ENCODE measurements around the gene BICDL1. TPM values are rescaled to one million over a fixed set of nuclear protein-coding genes. Genes with fewer than 3 reads are reported as not detected.

BICDL1 gene
- total RNA-seq, 1 experiment from 2014 or later = 22.2 TPM

- POLR2A ChIA-PET = no interaction called here
- H3K27me3 ChIP-seq (ENCODE audit: control insufficient read depth, insufficient read depth, low read length) = no peaks in the 10 kb centered on the region
- no peaks in the 10 kb centered on the region for H3K9me3 ChIP-seq (ENCODE audit: control insufficient read depth, insufficient read depth, low read depth, low read length)
- no peaks in the 10 kb centered on the region for H3K36me3 ChIP-seq (ENCODE audit: control insufficient read depth, insufficient read depth, low read length)
- no TSS peak for BruUV-seq (replicated peaks)
- intact Hi-C loops (cut with micrococcal nuclease; ENCODE audit: unreplicated experiment) (no loop called here), in situ Hi-C loops (cut with HindIII; ENCODE audit: low pct_unique_long_range_greater_than_20kb, low sequenced_read_pairs) (no loop called here)
- TF ChIP-seq TCF7L2 (IDR thresholded peaks at IDR 0.05; ENCODE audit: low read depth, low read length) = no peak
- H3K4me3 ChIP-seq (ENCODE audit: low read depth in 2 of 2, low read length in 2 of 2) = no peak overlapping the region
- no peak overlapping the region for H3K27ac ChIP-seq (ENCODE audit: low read length)
- DNase-seq (ENCODE audit: low read depth, low spot score) = no peak
- CTCF ChIA-PET = interaction anchor here (0.6 kb wide), 1 partner anchor 64 kb away, joined by 3 read pairs; no protein-coding TSS in a partner anchor
- H3K4me1 ChIP-seq (ENCODE audit: control insufficient read depth, insufficient read depth, low read length) = no peaks in the 10 kb centered on the region
- ATAC-seq = no peak
Observed at GRCh38 chr12:120075034-120075616, 86.1 kb downstream of the BICDL1 start.

DNA sequence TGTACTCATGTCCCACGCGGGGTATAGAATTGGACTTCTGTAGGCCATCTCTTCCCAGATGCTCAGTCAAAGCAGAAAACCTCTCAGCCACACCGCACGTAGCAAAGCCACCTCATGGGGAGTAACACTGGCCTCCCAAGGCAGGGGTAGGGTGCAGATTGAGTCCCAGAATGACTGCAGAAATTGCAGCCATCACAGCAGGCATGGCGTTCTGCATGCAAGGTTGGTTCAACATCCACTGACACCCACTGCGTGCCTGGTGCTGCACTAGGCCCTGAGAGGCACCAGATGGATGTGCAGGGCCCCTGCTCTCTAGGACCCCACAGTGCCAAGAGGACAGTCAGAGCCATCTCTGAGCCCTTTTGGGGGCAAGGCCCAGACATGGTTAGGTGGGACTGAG lies 87.6 kb downstream of the BICDL1 start:
- ATAC-seq = no peak
- H3K36me3 ChIP-seq (ENCODE audit: control insufficient read depth, insufficient read depth, low read length) = no peaks in the 10 kb centered on the region
- ChIA-PET POLR2A (no interaction called here), CTCF (no interaction called here)
- no peaks in the 10 kb centered on the region for H3K9me3 ChIP-seq (ENCODE audit: control insufficient read depth, insufficient read depth, low read depth, low read length)
- BruUV-seq (replicated peaks) = no TSS peak
- no peaks in the 10 kb centered on the region for H3K27me3 ChIP-seq (ENCODE audit: control insufficient read depth, insufficient read depth, low read length)
- no peak overlapping the region for H3K4me3 ChIP-seq (ENCODE audit: low read depth in 2 of 2, low read length in 2 of 2)
- TF ChIP-seq POLR2AphosphoS5 (IDR thresholded peaks at IDR 0.05; ENCODE audit: low read depth, low read length) (no peak), TCF7L2 (IDR thresholded peaks at IDR 0.05; ENCODE audit: low read depth, low read length) (no peak)
- TF ChIP-seq, protein P1, sequence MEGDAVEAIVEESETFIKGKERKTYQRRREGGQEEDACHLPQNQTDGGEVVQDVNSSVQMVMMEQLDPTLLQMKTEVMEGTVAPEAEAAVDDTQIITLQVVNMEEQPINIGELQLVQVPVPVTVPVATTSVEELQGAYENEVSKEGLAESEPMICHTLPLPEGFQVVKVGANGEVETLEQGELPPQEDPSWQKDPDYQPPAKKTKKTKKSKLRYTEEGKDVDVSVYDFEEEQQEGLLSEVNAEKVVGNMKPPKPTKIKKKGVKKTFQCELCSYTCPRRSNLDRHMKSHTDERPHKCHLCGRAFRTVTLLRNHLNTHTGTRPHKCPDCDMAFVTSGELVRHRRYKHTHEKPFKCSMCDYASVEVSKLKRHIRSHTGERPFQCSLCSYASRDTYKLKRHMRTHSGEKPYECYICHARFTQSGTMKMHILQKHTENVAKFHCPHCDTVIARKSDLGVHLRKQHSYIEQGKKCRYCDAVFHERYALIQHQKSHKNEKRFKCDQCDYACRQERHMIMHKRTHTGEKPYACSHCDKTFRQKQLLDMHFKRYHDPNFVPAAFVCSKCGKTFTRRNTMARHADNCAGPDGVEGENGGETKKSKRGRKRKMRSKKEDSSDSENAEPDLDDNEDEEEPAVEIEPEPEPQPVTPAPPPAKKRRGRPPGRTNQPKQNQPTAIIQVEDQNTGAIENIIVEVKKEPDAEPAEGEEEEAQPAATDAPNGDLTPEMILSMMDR (IDR thresholded peaks at IDR 0.05) = no peak
- no peaks in the 10 kb centered on the region for H3K4me1 ChIP-seq (ENCODE audit: control insufficient read depth, insufficient read depth, low read length)
- no peak for DNase-seq (ENCODE audit: low read depth, low spot score)
- in situ Hi-C loops (cut with HindIII; ENCODE audit: low pct_unique_long_range_greater_than_20kb, low sequenced_read_pairs) = no loop called here
- intact Hi-C loops (cut with micrococcal nuclease; ENCODE audit: unreplicated experiment) = no loop called here
- H3K27ac ChIP-seq (ENCODE audit: low read length) = no peak overlapping the region

GRCh38 chr12:120077260-120077659 lies 88.2 kb downstream of the BICDL1 start:
- DNase-seq (ENCODE audit: low read depth, low spot score) = no peak
- in situ Hi-C loops (cut with HindIII; ENCODE audit: low pct_unique_long_range_greater_than_20kb, low sequenced_read_pairs) = no loop called here
- Histone ChIP-seq H3K27me3 (ENCODE audit: control insufficient read depth, insufficient read depth, low read length) (no peaks in the 10 kb centered on the region), H3K4me3 (ENCODE audit: low read depth in 2 of 2, low read length in 2 of 2) (no peak overlapping the region), H3K4me1 (ENCODE audit: control insufficient read depth, insufficient read depth, low read length) (no peaks in the 10 kb centered on the region), H3K27ac (ENCODE audit: low read length) (no peak overlapping the region), H3K9me3 (ENCODE audit: control insufficient read depth, insufficient read depth, low read depth, low read length) (no peaks in the 10 kb centered on the region), H3K36me3 (ENCODE audit: control insufficient read depth, insufficient read depth, low read length) (no peaks in the 10 kb centered on the region)
- no TSS peak for BruUV-seq (replicated peaks)
- POLR2A ChIA-PET = no interaction called here
- no peak for TF ChIP-seq TCF7L2 (IDR thresholded peaks at IDR 0.05; ENCODE audit: low read depth, low read length)
- no peak for TF ChIP-seq POLR2AphosphoS5 (IDR thresholded peaks at IDR 0.05; ENCODE audit: low read depth, low read length)
- TF ChIP-seq, protein P1 (IDR thresholded peaks at IDR 0.05) = no peak
- TF ChIP-seq SIN3A (IDR thresholded peaks at IDR 0.05; ENCODE audit: borderline replicate concordance, insufficient read depth, low read depth, low read length) = no peak
- TF ChIP-seq, protein P2, sequence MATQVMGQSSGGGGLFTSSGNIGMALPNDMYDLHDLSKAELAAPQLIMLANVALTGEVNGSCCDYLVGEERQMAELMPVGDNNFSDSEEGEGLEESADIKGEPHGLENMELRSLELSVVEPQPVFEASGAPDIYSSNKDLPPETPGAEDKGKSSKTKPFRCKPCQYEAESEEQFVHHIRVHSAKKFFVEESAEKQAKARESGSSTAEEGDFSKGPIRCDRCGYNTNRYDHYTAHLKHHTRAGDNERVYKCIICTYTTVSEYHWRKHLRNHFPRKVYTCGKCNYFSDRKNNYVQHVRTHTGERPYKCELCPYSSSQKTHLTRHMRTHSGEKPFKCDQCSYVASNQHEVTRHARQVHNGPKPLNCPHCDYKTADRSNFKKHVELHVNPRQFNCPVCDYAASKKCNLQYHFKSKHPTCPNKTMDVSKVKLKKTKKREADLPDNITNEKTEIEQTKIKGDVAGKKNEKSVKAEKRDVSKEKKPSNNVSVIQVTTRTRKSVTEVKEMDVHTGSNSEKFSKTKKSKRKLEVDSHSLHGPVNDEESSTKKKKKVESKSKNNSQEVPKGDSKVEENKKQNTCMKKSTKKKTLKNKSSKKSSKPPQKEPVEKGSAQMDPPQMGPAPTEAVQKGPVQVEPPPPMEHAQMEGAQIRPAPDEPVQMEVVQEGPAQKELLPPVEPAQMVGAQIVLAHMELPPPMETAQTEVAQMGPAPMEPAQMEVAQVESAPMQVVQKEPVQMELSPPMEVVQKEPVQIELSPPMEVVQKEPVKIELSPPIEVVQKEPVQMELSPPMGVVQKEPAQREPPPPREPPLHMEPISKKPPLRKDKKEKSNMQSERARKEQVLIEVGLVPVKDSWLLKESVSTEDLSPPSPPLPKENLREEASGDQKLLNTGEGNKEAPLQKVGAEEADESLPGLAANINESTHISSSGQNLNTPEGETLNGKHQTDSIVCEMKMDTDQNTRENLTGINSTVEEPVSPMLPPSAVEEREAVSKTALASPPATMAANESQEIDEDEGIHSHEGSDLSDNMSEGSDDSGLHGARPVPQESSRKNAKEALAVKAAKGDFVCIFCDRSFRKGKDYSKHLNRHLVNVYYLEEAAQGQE (IDR thresholded peaks at IDR 0.05; ENCODE audit: insufficient read depth in 1 of 2, low read depth in 2 of 2, low read length in 1 of 2) = no peak
- CTCF ChIA-PET = no interaction called here
- ATAC-seq = no peak
- intact Hi-C loops (cut with micrococcal nuclease; ENCODE audit: unreplicated experiment) = no loop called here

Measured in Panc1 (cell line).